Left colon (tissue), 2 donors: ENCODE data around the gene GPR84. TPM values are rescaled to one million over a fixed set of nuclear protein-coding genes. Genes with fewer than 3 reads are reported as not detected.

Source experiments
- ATAC-seq: fragments of 200-7000 bp; cut with Tn5 transposase; one replicate; pipeline ENCODE4 v1.9.1; 2020; ENCODE audit warnings: mild to moderate bottlenecking, moderate library complexity
- DNase-seq, 2 donors: peaks; one replicate each; pipeline ENCODE4 v3.0.0-alpha.2; 2020
- intact Hi-C, 2 donors: fragments of 100-400 bp; cut with DNase I in 1 of 2; cut with micrococcal nuclease in 1 of 2; formaldehyde crosslinking; loops; one replicate each; pipeline versions ENCODE4 v1.11.2 to v1.14.0; 2022; cut with DNase I, micrococcal nuclease
- long read RNA-seq: library from polyadenylated mRNA; unstranded; transcript quantifications from one replicate; pipeline ENCODE4 v2.0.0, GENCODE V29; 2021
- total RNA-seq, 2 donors: library from RNA; stranded (reverse); fragmentation: NEBNext Ultra II Directional; extraction: Animal tissue kit (Norgen Biotek cat#: 25700); gene quantifications; one replicate each; pipeline ENCODE4 v1.2.1, GENCODE V29; 2021
- donor health status: DM: no; HTN: no; CAD: no.
- donor health status: DM: yes; HTN: yes; CAD: no.

GPR84 gene
- under 1 TPM in 1 of 2 donors, not detected in 1; 0.50 TPM for total RNA-seq
- long read RNA-seq: 0 reads

- no peak for DNase-seq
- intact Hi-C loops: loop anchor here in 1 of 2 donors (5.0 to 10.0 kb wide), 2 partner anchors 67 to 140 kb away; no protein-coding TSS in a partner anchor
- ATAC-seq: no peak
These were observed at the start of gene GPR84 for GRCh38 chr12:54364413-54364812. GPR84 (minus strand) TSS chr12:54364486; CDS start chr12:54363851, 635 bp downstream.

- DNase-seq (peak; percentile 52 to 58), ATAC-seq (peak; percentile 33)
- intact Hi-C loops: no loop called here
These were observed 49.3 kb upstream of the GPR84 start for GRCh38 chr12:54413284-54414190.

GRCh38 chr12:54412786-54413185 is 48.5 kb upstream of the GPR84 start:
- DNase-seq: no peak
- intact Hi-C loops: no loop called here
- no peak for ATAC-seq

- no peak for ATAC-seq
- intact Hi-C loops: no loop called here
These were observed 48.1 kb upstream of the GPR84 start for GRCh38 chr12:54412348-54412747.

GRCh38 chr12:54411391-54412241 is 47.3 kb upstream of the GPR84 start:
- peak; percentile 40 to 49 for DNase-seq
- peak; percentile 37 for ATAC-seq
- intact Hi-C loops: no loop called here

More at GRCh38 chr12:54412348-54412747, 48.1 kb upstream of the GPR84 start:
- no peak for DNase-seq

GRCh38 chr12:54409267-54409666 is 45.0 kb upstream of the GPR84 start:
- intact Hi-C loops: no loop called here

GRCh38 chr12:54407183-54407905 is 43.1 kb upstream of the GPR84 start:
- intact Hi-C loops: no loop called here
- ATAC-seq (no peak), DNase-seq (no peak)

More at GRCh38 chr12:54409267-54409666, 45.0 kb upstream of the GPR84 start:
- ATAC-seq: no peak
- DNase-seq: no peak

- no peak for DNase-seq
- no peak for ATAC-seq
- intact Hi-C loops: no loop called here
These were observed 41.3 kb upstream of the GPR84 start for GRCh38 chr12:54405573-54405972.

GRCh38 chr12:54405106-54405505 is 40.8 kb upstream of the GPR84 start:
- DNase-seq: no peak
- intact Hi-C loops: no loop called here
- ATAC-seq: no peak

- intact Hi-C loops: loop anchor here in 1 of 2 donors (5.0 kb wide), 1 partner anchor 33 kb away; no protein-coding TSS in a partner anchor
- ATAC-seq: no peak
- peak in 1 of 2 donors; percentile 64 for DNase-seq
These were observed 40.0 kb upstream of the GPR84 start for GRCh38 chr12:54404061-54405004.

- ATAC-seq: no peak
- no peak for DNase-seq
- intact Hi-C loops: loop anchor here in 1 of 2 donors (5.0 kb wide), 1 partner anchor 36 kb away; no protein-coding TSS in a partner anchor
These were observed 36.8 kb upstream of the GPR84 start for GRCh38 chr12:54401119-54401518.

GRCh38 chr12:54398995-54399793 is 34.9 kb upstream of the GPR84 start:
- peak; percentile 88 for ATAC-seq
- peak; percentile 70 to 84 for DNase-seq
- intact Hi-C loops: loop anchor here in 1 of 2 donors (5.0 kb wide), 1 partner anchor 38 kb away; no protein-coding TSS in a partner anchor

- intact Hi-C loops: loop anchor here in 1 of 2 donors (5.0 kb wide), 1 partner anchor 39 kb away; no protein-coding TSS in a partner anchor
- DNase-seq (no peak), ATAC-seq (no peak)
These were observed 33.9 kb upstream of the GPR84 start for GRCh38 chr12:54398218-54398617.

- DNase-seq: no peak
- no peak for ATAC-seq
- intact Hi-C loops: loop anchor here in 1 of 2 donors (5.0 kb wide), 1 partner anchor 40 kb away; no protein-coding TSS in a partner anchor
These were observed 32.9 kb upstream of the GPR84 start for GRCh38 chr12:54397157-54397556.

- ATAC-seq (no peak), DNase-seq (no peak)
- intact Hi-C loops: loop anchor here in 1 of 2 donors (5.0 kb wide), 1 partner anchor 42 kb away; no protein-coding TSS in a partner anchor
These were observed 31.3 kb upstream of the GPR84 start for GRCh38 chr12:54395545-54395944.

- intact Hi-C loops: loop anchor here in 1 of 2 donors (5.0 kb wide), 1 partner anchor 42 kb away; no protein-coding TSS in a partner anchor
- DNase-seq: no peak
These were observed 30.7 kb upstream of the GPR84 start for GRCh38 chr12:54394986-54395385.

More at GRCh38 chr12:54394986-54395385, 30.7 kb upstream of the GPR84 start:
- ATAC-seq: no peak
